ENCODE results near the gene PTPN14. TPM values are rescaled to one million over a fixed set of nuclear protein-coding genes. Genes with fewer than 3 reads are reported as not detected.

Gene PTPN14
- polyA plus RNA-seq, 3 donors: 2.0 to 8.8 (median 7.3) TPM

DNA sequence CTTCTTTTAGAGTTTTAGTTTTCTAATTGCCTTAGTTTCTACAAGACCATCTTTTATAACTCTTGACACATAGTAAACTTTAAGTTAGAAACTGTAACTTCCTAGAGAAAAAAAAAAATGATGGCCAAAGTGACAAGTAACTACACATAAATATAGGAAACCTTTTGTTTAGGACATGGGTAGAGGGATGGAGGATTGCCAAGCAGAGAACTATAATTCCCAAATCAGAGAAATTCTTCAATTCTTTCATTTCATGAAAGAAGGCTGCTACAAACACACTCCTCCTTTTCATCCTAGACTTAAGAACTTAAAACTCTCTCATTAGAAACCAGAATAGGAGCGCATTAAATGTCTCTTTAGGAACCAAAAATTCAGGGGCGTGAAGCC lies 125.0 kb downstream of the PTPN14 start:
- WGBS, 3 donors: 93 to 98% (median 96%) methylated on average over 2 of the region's 2 CpGs
- no peak overlapping the region for H3K27ac ChIP-seq (ENCODE audit: low read depth, low read length)

DNA sequence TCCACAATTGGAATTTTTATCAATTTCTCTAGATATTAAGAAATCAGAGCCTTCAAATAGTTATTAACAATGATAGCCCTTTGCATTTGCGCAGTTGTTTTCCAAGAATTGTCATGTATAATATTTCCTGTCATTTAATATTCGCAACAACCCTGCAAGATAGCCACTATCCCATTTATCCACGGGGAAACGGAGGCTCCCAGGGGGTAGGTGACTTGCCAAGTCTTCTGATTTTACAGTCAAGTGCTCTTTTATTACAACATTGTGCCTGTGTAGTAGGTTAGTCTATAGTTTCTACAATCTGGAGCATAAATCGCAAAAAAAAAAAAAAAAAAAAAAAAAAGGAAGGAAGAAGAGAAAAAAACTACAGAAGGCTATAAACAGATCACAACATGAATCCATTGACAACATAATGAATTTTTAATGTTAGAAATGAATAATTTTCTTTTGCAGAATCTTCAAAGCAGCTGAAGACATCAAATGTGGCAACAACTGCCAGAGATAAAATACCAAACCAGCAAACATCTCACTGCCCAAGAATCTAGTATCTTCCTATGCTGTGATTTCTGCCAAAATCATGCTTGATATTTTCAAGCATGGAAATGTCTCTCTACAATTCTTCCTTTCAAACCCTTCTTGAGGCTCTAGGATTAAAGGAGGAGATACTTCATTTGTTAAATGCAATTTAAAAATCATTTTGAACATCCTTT lies 125.5 kb downstream of the PTPN14 start:
- 41 to 77% (median 43%) methylated on average over 5 of the region's 5 CpGs for WGBS, 3 donors
- no peak overlapping the region for H3K27ac ChIP-seq (ENCODE audit: low read depth, low read length)

DNA sequence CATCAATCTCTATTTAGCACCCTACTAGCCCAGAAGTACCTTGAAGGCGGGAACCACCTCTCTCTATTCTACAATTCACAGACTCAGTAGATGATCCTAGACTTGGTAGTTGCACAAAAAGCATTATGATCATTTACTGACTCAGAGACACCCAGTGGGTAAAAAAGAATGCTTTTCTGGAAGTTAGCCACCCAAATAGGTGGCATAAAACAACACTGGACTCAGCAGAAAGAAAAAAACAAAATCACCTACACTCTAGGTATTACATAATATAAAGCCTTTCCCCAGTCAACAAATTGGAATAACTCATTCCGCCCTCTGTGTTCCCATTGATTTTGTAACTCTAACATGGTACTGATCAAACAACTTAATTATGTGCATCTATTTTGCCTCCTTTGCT lies 126.3 kb downstream of the PTPN14 start:
- WGBS, 3 donors: 87 to 93% (median 93%) methylated on average over 2 of the region's 2 CpGs
- H3K27ac ChIP-seq (ENCODE audit: low read depth, low read length): no peak overlapping the region

DNA sequence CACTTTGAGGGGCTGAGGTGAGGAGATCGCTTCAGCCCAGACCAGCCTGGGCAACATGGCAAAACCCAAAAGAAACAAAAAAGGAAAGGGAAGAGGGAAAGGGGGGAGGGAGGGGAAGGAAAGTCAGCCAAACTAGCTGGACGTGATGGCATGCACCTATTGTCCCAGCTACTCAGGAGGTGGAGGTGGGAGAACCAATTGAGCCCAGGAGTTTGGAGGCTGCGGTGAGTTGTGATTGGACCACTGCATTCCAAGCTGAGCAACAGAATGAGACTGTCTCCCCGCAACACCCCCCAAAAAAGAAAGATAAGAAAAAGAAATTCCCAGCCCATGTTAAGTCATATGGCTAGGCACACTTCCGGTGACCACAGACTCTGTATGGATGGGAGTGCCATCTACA lies 128.4 kb downstream of the PTPN14 start:
- WGBS, 3 donors: 80 to 94% (median 85%) methylated on average over 5 of the region's 5 CpGs
- no peak overlapping the region for H3K27ac ChIP-seq (ENCODE audit: low read depth, low read length)

DNA sequence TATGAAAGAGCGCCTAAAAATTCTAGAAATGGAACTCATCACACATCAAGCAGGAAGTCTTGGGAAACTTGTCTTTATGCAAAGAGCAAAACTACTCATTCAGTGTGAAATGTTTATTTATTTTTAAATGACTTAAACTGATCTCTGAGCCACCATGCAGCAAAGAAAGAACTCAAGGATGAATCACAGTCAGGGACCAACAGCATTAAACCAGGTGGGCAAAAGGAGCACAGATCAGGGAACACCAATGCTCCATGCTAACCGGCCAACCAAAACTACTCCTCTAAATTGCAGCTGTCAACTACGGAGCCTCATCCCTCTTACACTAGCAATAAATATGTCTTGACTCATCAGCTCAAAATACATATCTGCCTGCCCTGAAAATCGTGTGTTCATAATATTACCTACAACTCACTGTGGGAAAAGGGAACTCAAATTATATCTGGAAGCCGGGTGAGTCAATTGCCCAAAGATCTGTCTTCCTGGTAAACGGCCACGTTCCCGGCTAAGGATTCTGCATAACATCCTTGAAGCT lies 129.2 kb downstream of the PTPN14 start:
- H3K27ac ChIP-seq (ENCODE audit: low read depth, low read length): no peak overlapping the region
- WGBS, 3 donors: 79 to 90% (median 88%) methylated on average over 8 of the region's 8 CpGs

DNA sequence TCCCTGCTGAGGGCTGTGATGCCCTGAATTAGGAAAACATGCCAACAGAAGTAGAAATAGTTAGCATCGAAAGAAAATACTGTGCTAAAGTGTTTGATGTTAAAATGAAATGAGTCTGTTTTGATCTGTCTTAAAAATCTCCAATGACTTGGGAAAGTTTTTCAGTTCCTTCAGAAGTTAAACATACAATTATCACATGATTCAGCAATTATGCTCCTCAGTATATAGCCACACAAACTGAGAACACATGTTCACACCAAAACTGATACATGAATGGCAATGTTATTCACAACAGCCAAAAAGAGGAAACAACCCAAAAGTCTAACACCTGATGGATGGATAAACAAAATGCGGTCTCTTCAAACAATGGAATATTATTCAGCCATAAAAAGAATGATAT lies 130.6 kb downstream of the PTPN14 start:
- WGBS, 3 donors: 46 to 94% (median 78%) methylated on average over 2 of the region's 2 CpGs
- H3K27ac ChIP-seq (ENCODE audit: low read depth, low read length): no peak overlapping the region

DNA sequence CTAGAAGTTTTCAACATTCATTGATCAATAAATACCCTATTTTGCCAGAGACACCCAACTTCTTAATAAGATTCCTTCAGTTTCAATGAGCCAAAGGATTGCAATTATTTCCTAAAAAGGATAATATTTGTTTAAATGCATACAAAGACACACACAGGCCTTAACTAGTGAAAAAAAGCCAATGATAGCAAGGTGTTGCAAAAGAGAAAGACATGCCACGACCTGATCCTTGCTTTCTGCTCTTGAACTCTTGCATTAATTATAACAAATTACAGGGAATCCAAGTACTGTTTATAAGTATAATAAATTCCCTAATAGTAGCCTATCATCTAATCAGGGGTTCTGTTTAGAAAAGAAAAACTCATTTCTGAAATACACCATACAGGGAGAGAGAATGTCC lies 131.1 kb downstream of the PTPN14 start:
- H3K27ac ChIP-seq (ENCODE audit: low read depth, low read length): no peak overlapping the region
- WGBS, 3 donors: 47 to 79% (median 71%) methylated on average over 1 of the region's 1 CpG

DNA sequence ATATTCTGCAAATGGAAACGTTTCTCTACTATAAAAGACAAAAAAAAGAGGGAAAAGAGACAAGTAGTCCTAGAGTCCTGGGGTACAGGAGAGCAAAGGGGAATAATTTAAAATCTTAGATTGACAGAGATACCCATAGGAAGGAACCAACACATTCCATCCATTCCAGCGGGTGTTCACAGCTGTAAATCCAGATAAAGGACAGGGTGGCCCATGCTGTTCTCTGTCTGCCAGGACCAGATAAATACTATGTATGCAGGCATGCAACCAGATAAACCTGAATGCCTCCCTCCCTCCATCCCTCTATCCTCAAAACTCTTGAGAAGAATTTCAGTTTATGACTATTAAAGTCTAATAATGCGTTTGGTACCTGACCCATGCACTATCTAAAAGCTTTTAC lies 131.8 kb downstream of the PTPN14 start:
- no peak overlapping the region for H3K27ac ChIP-seq (ENCODE audit: low read depth, low read length)
- 60 to 81% (median 75%) methylated on average over 3 of the region's 3 CpGs for whole genome bisulfite sequencing, 3 donors

DNA sequence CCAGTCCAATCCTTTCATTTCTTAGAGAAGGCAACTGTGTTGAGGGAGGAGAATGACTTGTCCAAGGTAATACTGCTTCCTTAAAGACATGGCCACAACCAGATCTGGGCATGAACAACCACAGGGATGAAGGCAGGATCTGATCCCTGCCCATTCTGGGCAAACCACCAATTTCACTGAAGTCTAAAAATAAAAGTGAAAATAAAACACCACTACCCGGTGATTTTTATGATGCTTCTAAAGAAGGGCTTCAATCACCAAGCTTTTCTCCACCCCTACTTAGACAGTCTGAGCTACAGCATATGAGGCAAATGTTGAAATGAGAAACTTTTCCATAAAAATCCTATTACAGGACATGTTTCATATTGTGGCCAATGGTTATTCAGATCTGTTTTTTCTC lies 133.0 kb downstream of the PTPN14 start:
- no peak overlapping the region for H3K27ac ChIP-seq (ENCODE audit: low read depth, low read length)
- WGBS, 3 donors: 13 to 37% (median 26%) methylated on average over 1 of the region's 1 CpG

DNA sequence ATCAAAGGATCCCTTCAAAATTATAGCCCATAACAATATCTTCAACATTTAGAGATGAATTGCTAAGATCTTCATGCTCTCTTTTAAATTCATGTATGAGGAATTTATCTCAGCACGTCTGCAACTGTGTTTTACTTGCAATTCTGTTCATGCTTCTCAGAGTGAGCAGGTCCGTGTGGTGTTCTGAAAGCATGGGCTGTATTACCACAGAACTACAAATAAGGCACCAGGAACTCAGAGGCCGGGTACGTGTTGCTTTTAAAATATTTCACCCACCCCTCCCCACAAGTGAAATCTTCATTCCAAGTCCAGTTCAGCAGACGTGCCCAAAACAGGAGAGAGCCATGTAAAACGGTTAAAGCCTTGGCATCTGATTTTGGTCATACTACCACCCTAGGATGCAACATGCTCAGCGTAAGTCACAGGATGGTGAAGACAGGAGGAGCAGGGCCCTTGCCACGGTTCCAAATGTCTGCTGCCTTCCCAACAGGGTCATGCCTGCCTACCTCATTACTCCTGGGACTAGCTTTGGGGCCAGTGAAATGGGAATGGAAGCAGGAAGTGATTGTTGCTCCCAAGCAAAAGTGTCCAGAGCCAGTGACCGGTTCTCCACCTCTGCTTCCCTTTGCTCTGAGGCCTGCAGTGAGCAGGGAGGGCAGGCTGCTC lies 133.7 kb downstream of the PTPN14 start:
- no peak overlapping the region for H3K27ac ChIP-seq (ENCODE audit: low read depth, low read length)
- 74 to 92% (median 84%) methylated on average over 9 of the region's 9 CpGs for WGBS, 3 donors

DNA sequence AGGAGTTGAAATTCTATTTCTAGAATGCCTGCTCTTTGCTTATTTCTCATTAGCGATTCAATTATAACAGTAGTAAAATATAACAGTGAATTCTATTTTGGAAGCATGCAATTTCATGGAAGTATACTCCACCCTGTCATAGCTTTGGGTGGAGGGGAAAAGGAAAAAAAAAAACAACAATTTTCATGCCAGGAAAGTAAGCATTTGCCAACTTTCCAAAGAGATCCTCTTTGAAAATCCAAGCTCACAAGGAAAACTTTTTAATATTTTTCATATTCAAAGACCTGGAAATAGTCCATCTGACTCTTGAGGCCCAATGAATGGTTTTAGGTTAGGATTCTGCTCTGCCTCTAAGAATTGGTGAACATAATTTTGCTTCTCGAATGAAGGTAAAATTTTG lies 134.5 kb downstream of the PTPN14 start:
- H3K27ac ChIP-seq (ENCODE audit: low read depth, low read length): no peak overlapping the region
- WGBS, 3 donors: 67 to 93% (median 67%) methylated on average over 2 of the region's 2 CpGs

DNA sequence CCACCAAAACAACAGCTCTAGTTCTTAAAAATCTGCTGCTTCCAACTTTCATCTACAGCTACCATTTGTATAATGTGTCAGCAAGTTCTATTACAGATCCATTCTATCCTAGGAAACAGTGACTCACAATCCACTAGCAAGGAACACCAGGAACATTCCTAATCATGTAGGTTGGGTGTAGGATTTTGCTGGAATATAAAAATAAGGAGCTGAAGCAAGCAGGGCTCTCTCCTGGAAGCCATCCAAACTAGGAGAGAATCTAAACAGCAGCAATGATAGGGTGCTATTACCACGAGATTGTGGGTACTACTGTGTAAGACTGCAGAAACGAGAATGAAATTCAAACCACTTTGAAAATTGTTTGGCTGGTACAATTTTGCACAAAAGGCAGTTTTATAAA lies 135.0 kb downstream of the PTPN14 start:
- 25 to 45% (median 34%) methylated on average over 2 of the region's 2 CpGs for WGBS, 3 donors
- H3K27ac ChIP-seq (ENCODE audit: low read depth, low read length): no peak overlapping the region

DNA sequence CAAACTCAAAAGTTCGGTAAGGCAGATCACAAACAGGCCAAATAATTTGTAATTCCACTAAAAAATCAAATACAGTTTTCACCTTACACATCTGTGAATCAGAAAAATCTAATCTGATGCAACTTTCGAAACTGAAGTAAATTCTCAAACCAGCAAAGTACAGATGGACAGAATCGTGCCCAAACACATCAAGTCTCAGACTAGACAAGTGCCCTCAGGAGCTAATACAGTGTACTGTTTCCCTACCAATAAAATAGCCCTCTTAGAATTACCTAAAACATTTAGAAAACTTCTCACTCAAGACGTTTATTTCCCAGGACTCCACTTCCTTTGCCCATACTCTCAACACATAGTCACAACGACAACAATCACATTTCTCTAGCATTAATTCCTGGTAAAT lies 136.3 kb downstream of the PTPN14 start:
- 88 to 89% (median 89%) methylated on average over 5 of the region's 5 CpGs for WGBS, 3 donors
- H3K27ac ChIP-seq (ENCODE audit: low read depth, low read length): no peak overlapping the region

DNA sequence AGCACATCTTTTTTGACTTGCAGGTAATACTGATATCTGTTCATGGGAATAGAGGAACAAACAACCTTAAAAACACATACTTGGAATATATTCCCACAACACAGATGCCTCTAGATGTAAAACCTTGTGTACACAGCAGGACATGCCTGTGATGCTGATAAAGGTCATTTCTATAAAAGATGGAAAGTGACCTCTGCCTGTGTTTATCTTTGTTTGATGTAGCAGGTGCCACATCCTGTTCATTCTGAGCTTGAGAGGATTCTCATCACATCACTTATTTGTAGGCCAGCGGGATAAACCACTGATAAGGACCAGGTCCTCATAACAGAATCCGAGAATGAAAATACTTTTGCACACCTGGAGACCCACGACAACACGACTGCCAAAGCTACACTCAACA lies 136.7 kb downstream of the PTPN14 start:
- WGBS, 3 donors: 71 to 95% (median 88%) methylated on average over 4 of the region's 4 CpGs
- H3K27ac ChIP-seq (ENCODE audit: low read depth, low read length): no peak overlapping the region

DNA sequence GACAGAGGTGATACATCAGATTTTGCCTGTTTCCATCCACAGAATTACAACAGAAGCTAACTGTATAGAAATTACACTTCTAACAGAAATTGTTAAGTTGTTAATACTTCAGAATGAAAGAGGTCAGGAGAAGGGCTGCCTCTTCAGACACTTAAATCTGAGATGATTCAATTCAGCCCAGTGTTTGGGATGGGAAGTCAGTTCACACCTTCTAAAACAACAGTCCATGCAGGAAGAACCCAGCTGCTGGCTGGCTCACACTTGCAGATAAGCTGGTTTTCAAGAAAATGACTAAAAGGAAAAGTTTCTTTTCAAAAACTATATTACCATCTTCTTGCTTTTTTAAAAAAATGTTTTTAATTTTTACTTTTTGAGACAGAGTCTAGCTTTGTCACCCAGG lies 138.1 kb downstream of the PTPN14 start:
- H3K27ac ChIP-seq (ENCODE audit: low read depth, low read length): no peak overlapping the region

DNA sequence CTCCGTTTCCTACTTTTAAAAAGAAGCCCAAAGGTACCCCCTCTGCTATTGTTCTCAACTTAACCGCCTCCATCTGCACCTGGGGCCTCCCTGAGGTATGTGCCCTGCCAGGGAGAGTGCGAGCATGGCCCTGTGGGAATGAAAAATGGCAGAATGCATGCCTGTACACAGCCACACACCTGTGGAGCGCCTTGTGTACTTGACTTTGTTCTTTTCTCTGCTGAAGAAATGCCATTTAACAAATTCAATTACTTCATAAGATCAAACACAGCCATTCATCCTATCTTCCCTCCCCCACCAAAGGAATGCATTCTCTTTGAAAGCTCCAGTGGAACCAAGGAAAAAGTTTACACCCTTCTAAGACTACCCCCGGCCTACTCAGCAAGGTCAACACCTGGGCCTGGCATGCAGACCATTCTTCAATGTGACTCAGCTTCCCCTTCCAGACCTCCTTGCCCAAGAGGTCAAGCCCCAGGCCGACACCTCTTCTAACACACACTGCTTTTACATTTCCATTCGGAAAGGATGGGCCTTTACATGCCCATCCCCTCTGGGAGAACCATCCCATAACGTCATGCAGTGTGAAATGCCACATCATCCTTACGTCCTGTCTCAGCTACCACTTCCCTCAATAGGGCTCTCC lies 146.7 kb downstream of the PTPN14 start:
- no peak overlapping the region for H3K27ac ChIP-seq (ENCODE audit: low read depth, low read length)

DNA sequence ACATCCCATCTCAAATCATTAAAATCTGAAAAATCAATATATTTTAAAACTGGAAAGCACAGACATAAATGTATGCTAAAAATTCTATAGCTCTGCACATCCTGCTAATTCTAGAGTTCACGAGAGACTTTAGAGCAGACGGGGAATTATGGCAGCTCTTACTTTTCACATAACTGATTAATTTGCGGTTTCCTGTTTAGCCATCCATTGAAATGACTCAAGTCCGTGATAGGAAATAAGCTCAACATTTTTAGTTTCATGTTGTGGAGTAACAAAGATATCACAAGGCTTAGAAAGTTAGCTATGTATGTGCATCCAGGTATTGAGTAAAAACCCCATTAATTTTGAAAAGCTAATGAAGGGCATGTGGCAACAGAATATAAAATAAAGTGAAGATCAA lies 147.2 kb downstream of the PTPN14 start:
- WGBS, 3 donors: 54 to 88% (median 61%) methylated on average over 4 of the region's 4 CpGs
- H3K27ac ChIP-seq (ENCODE audit: low read depth, low read length): no peak overlapping the region

More for the DNA sequence above, 146.7 kb downstream of the PTPN14 start:
- WGBS, 3 donors: 75 to 84% (median 84%) methylated on average over 9 of the region's 9 CpGs

DNA sequence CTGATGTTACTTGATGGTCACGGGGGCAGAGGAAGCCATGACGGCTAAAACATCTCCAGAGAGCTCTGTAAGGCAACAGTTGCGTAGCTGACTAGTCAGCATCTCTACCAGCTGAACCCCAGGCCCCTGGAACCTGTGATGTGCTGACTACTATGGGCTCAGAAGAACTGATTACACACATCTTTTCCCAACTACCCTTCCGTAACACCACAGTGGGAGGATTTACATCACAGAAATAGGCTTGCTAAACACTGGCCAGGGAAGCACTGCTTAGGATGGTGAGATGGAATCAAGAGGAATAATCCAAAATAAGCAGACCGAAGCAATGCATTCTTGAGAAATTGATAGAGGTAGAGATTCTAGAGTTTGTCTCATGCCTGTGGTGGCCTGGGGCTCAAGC lies 148.0 kb downstream of the PTPN14 start:
- WGBS, 3 donors: 72 to 79% (median 79%) methylated on average over 5 of the region's 5 CpGs
- H3K27ac ChIP-seq (ENCODE audit: low read depth, low read length): no peak overlapping the region

DNA sequence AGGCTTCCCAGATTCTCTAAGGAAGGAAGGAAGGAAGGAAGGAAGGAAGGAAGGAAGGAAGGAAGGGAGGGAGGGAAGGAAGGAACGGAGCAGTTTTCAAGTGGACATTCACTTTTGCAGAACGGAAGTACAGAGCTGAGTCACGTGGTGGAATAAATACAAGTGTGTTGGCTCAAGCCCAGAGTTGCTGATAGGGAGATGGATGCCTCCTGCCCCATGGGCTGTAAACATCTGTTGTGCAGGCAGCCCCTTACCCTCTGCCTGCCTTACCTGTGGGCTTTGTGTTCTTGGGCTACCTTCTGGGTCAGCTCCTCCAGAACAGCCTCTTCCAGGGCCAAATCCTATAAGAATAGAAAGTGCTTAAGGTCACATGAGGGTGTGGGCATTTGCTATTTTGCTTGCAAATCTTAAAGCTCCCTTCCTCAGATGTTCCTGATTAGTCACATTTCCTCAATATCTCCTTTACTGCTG lies 148.8 kb downstream of the PTPN14 start:
- WGBS, 3 donors: 11 to 27% (median 20%) methylated on average over 3 of the region's 3 CpGs
- H3K27ac ChIP-seq (ENCODE audit: low read depth, low read length): no peak overlapping the region

Data from adipose tissue (tissue), 3 donors.